CD4-positive, alpha-beta T cell (primary cell): ENCODE results near the gene FAM89A. TPM values are rescaled to one million over a fixed set of nuclear protein-coding genes. Genes with fewer than 3 reads are reported as not detected.
"Not testable (repeated sequence)": the region's sequence is repeated elsewhere in the genome, so short reads cannot be mapped to it uniquely, and the experiment has no call there.

Experiments
- ATAC-seq: fragments of 200-7000 bp; cut with Tn5 transposase; one replicate; pipeline ENCODE4 v1.10.0; 2022; ENCODE audit warnings: mild to moderate bottlenecking; ENCODE audit not compliant: poor library complexity
- CTCF ChIA-PET: fragments of 350-600 bp; sonication (Branson Sonifier 250); formaldehyde crosslinking; loops from one replicate; lab custom pipeline; 2021; ENCODE audit warnings: antibody characterized with exemption, inconsistent platforms; lab: Charles Lee
- POLR2A ChIA-PET: fragments of 350-600 bp; sonication (Branson Sonifier 250); formaldehyde crosslinking; loops from one replicate; lab custom pipeline; 2021; ENCODE audit warnings: antibody characterized with exemption, inconsistent platforms; lab: Charles Lee
- DNase-seq, 14 experiments: peaks; one replicate each; pipeline ENCODE4 v3.0.0-alpha.2; 2013 to 2020; ENCODE audit warnings: mixed read lengths in 2 of 14
- H3K27ac ChIP-seq, 2 donors: one replicate each; pipeline versions ENCODE4 v1.5.1 to v1.7.0; 2013; ENCODE audit warnings: low read length in 2 of 2, low read depth in 1 of 2, mild to moderate bottlenecking in 1 of 2
- H3K27me3 ChIP-seq, 2 experiments: 1 replicate in 1 of 2; 2 replicates in 1 of 2; pipeline versions ENCODE4 v1.6.1 to v1.7.0; 2013; ENCODE audit warnings: low read length in 2 of 2, control low read depth in 1 of 2, mild to moderate bottlenecking in 1 of 2, moderate library complexity in 1 of 2; ENCODE audit not compliant: insufficient read depth in 2 of 2, control insufficient read depth in 1 of 2
- H3K36me3 ChIP-seq: one replicate; pipeline ENCODE4 v1.6.1; 2013; ENCODE audit warnings: low read length, control low read depth; ENCODE audit not compliant: insufficient read depth
- H3K4me1 ChIP-seq: one replicate; pipeline ENCODE4 v1.6.1; 2013; ENCODE audit warnings: low read length, control low read depth; ENCODE audit not compliant: insufficient read depth
- H3K4me3 ChIP-seq: one replicate; pipeline ENCODE4 v1.5.1; 2013; ENCODE audit warnings: mild to moderate bottlenecking, low read length, moderate library complexity
- H3K9me3 ChIP-seq, 2 experiments: 1 replicate in 1 of 2; 2 replicates in 1 of 2; pipeline versions ENCODE4 v1.6.1 to v1.7.0; 2013; ENCODE audit warnings: low read length in 2 of 2, mild to moderate bottlenecking in 2 of 2, control low read depth in 1 of 2, moderate library complexity in 1 of 2; ENCODE audit not compliant: control insufficient read depth in 1 of 2, insufficient read depth in 1 of 2
- H3K27ac Mint-ChIP-seq: one replicate; pipeline ENCODE4 v1.8.0; 2020; ENCODE audit warnings: mixed read lengths
- H3K27me3 Mint-ChIP-seq: one replicate; pipeline ENCODE4 v1.8.0; 2021; ENCODE audit warnings: mixed read lengths
- H3K36me3 Mint-ChIP-seq: one replicate; pipeline ENCODE4 v1.8.0; 2021; ENCODE audit warnings: low read depth, mixed read lengths
- H3K4me1 Mint-ChIP-seq: one replicate; pipeline ENCODE4 v1.8.0; 2021; ENCODE audit warnings: low read depth, mixed read lengths
- H3K4me3 Mint-ChIP-seq: one replicate; pipeline ENCODE4 v1.8.0; 2020; ENCODE audit warnings: mild to moderate bottlenecking, mixed read lengths
- H3K9me3 Mint-ChIP-seq: one replicate; pipeline ENCODE4 v1.8.0; 2020; ENCODE audit warnings: mixed read lengths
- intact Hi-C, 2 experiments: fragments of 100-400 bp; cut with DNase I in 1 of 2; cut with micrococcal nuclease in 1 of 2; formaldehyde crosslinking; loops; one replicate each; pipeline versions ENCODE4 v1.15.1 to v1.9.0; 2023 to 2025; cut with DNase I, micrococcal nuclease
- total RNA-seq, 174 experiments: library from RNA in 2 of 174; stranded (reverse) in 2 of 174; gene quantifications; one replicate each; pipeline ENCODE4 v1.2.3 and lab custom pipeline; 2021 to 2026
- TF ChIP-seq, protein P1 (sequence below): fragments of 200-600 bp; IDR thresholded peaks from one replicate; pipeline ENCODE4 v1.8.0; 2022; ENCODE audit warnings: antibody characterized with exemption, mild to moderate bottlenecking

Gene FAM89A
- total RNA-seq, 2 experiments from 2014 or later = 3.3 to 4.0 TPM

DNA sequence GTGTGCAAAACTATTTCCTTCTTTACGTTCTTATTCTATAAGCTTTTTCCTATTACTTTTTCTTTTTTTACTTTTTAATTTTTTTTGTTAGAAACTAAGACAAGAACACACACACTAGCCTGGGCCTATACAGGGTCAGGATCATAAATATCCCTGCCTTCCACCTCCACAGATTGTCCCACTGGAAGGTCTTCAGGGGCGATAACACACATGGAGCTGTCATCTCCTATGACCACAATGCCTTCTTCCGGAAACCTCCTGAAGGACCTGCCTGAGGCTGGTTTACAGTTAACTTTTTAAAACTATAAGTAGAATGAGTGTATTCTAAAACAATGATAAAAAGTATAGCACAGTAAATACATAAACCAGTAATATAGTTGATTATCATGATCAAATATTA lies 10.3 kb upstream of the FAM89A start:
- no peaks in the 10 kb centered on the region for H3K36me3 ChIP-seq
- intact Hi-C loops = no loop called here
- POLR2A ChIA-PET = no interaction called here
- H3K9me3 ChIP-seq = no peaks in the 10 kb centered on the region
- no peak overlapping the region for H3K27ac ChIP-seq
- DNase-seq (no peak), ATAC-seq (no peak)
- H3K27me3 ChIP-seq = no peaks in the 10 kb centered on the region
- CTCF ChIA-PET = no interaction called here
- H3K4me1 Mint-ChIP-seq = peaks cover 3% of the 10 kb centered on the region
- no peaks in the 10 kb centered on the region for H3K9me3 Mint-ChIP-seq
- H3K27me3 Mint-ChIP-seq = peaks cover 33% of the 10 kb centered on the region
- no peak overlapping the region for H3K27ac Mint-ChIP-seq
- H3K4me1 ChIP-seq = no peaks in the 10 kb centered on the region
- no peak overlapping the region for H3K4me3 Mint-ChIP-seq
- no peak overlapping the region for H3K4me3 ChIP-seq
- TF ChIP-seq, protein P1, sequence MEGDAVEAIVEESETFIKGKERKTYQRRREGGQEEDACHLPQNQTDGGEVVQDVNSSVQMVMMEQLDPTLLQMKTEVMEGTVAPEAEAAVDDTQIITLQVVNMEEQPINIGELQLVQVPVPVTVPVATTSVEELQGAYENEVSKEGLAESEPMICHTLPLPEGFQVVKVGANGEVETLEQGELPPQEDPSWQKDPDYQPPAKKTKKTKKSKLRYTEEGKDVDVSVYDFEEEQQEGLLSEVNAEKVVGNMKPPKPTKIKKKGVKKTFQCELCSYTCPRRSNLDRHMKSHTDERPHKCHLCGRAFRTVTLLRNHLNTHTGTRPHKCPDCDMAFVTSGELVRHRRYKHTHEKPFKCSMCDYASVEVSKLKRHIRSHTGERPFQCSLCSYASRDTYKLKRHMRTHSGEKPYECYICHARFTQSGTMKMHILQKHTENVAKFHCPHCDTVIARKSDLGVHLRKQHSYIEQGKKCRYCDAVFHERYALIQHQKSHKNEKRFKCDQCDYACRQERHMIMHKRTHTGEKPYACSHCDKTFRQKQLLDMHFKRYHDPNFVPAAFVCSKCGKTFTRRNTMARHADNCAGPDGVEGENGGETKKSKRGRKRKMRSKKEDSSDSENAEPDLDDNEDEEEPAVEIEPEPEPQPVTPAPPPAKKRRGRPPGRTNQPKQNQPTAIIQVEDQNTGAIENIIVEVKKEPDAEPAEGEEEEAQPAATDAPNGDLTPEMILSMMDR = no peak
- no peaks in the 10 kb centered on the region for H3K36me3 Mint-ChIP-seq

GRCh38 chr1:231049121-231049979 lies 9.3 kb upstream of the FAM89A start:
- peaks cover 0 to 4% of the 10 kb centered on the region in 2 experiments for H3K9me3 ChIP-seq
- Mint-ChIP-seq H3K27ac (no peak overlapping the region), H3K4me3 (no peak overlapping the region), H3K36me3 (no peaks in the 10 kb centered on the region), H3K27me3 (peaks cover 30% of the 10 kb centered on the region), H3K4me1 (peaks cover 3% of the 10 kb centered on the region), H3K9me3 (no peaks in the 10 kb centered on the region)
- H3K4me3 ChIP-seq = no peak overlapping the region
- no peaks in the 10 kb centered on the region for H3K4me1 ChIP-seq
- CTCF ChIA-PET = no interaction called here
- intact Hi-C loops = no loop called here
- DNase-seq (no peak), ATAC-seq (no peak)
- no peak overlapping the region for H3K27ac ChIP-seq
- TF ChIP-seq, protein P1 = no peak
- H3K27me3 ChIP-seq = no peaks in the 10 kb centered on the region
- no peaks in the 10 kb centered on the region for H3K36me3 ChIP-seq
- POLR2A ChIA-PET = no interaction called here

GRCh38 chr1:231048419-231048818 lies 8.4 kb upstream of the FAM89A start:
- intact Hi-C loops, DNase-seq, POLR2A ChIA-PET, H3K4me1 ChIP-seq, H3K27me3 ChIP-seq, H3K9me3 Mint-ChIP-seq, ATAC-seq, H3K9me3 ChIP-seq, H3K4me1 Mint-ChIP-seq, H3K27ac ChIP-seq, H3K27ac Mint-ChIP-seq, H3K36me3 Mint-ChIP-seq, CTCF ChIA-PET, H3K4me3 Mint-ChIP-seq, H3K4me3 ChIP-seq, H3K36me3 ChIP-seq: not testable (repeated sequence)
- H3K27me3 Mint-ChIP-seq = peaks cover 30% of the 10 kb centered on the region

- CTCF ChIA-PET, H3K27ac Mint-ChIP-seq, H3K36me3 ChIP-seq, H3K4me1 Mint-ChIP-seq, DNase-seq, H3K9me3 Mint-ChIP-seq, intact Hi-C loops, POLR2A ChIA-PET, H3K4me3 ChIP-seq, H3K27me3 ChIP-seq, H3K27ac ChIP-seq, H3K9me3 ChIP-seq, H3K4me1 ChIP-seq, H3K4me3 Mint-ChIP-seq, ATAC-seq, H3K36me3 Mint-ChIP-seq: not testable (repeated sequence)
- peaks cover 27% of the 10 kb centered on the region for H3K27me3 Mint-ChIP-seq
Measured at GRCh38 chr1:231047529-231047928, 7.5 kb upstream of the FAM89A start.
